RWPE1 (cell line): ENCODE data around the gene RING1.
A peak's percentile ranks its signal among the peaks of the same experiment; 100 is the strongest.

ENCODE experiments used
- CTCF ChIA-PET: fragments of 350-600 bp; sonication (Branson Sonifier 250); formaldehyde crosslinking; extraction: SDS; loops from one replicate; lab custom pipeline; 2021; lab: Yijun Ruan, JAX
- POLR2A ChIA-PET: fragments of 400-600 bp; formaldehyde crosslinking; extraction: SDS; loops from one replicate; lab custom pipeline; 2020; ENCODE audit warnings: antibody characterized with exemption; ENCODE audit not compliant: low non-redundant PET; lab: Yijun Ruan, JAX
- DNase-seq: peaks from one replicate; pipeline ENCODE4 v3.0.0; 2012; ENCODE audit warnings: low spot score
- H3K27ac ChIP-seq: fragments of 450-650 bp; 2 replicates; pipeline ENCODE4 v1.5.1; 2017
- CTCF ChIP-seq: fragments of 450-650 bp; conservative IDR thresholded peaks from 2 replicates; pipeline ENCODE4 v1.5.1; 2017; ENCODE audit warnings: low read depth, mild to moderate bottlenecking

The RING1 gene

DNA sequence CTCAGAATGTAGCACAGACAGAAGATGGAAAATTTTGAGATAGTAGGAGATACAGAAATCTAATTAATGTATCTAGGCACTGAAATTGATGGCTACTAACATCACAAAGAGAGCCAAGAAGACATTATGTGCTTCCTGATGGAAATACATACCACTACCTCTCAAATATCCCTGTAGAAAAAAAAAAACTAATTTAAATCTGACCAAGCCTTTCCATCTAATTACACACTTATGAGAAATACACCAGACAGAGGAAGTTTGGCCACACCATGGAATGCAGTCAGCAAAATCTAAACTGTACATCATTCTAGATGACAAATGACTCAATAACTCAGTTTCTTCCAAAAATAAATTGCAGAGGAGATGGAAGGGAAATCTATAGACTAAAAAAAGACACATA lies 44.5 kb downstream of the RING1 start:
- no peak overlapping the region for H3K27ac ChIP-seq
- ChIA-PET CTCF (no interaction called here), POLR2A (no interaction called here)
- no peak for DNase-seq
- no peak for TF ChIP-seq CTCF

- H3K27ac ChIP-seq: peak overlapping the region; percentile 52
- no peak for TF ChIP-seq CTCF
- DNase-seq: no peak
- ChIA-PET CTCF (no interaction called here), POLR2A (no interaction called here)
These were observed 46.3 kb downstream of the RING1 start for GRCh38 chr6:33254591-33254990.

DNA sequence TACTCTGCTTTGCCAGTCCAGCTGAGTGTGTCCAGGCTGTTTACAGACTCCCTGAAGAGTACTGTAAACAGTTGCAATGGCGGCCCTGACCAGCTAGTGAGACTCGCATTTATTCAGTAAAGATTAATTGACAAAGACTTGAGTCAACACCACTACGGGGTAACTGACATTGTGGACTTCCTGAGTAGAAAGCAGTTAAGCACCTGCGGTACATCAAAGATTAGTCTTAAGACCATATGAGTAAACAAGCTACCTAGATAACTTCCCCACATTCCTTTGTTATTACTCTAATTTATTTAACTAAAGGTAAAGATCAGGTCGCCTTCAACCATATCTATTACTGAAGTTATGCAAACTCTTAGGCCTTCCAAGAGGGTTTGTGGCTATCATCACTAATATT lies 50.7 kb downstream of the RING1 start:
- no peak for DNase-seq
- ChIA-PET POLR2A (interaction anchor here (0.6 kb wide), 1 partner anchor 49 kb away, joined by 4 read pairs; no protein-coding TSS in a partner anchor), CTCF (interaction anchor here (0.8 kb wide), 1 partner anchor 796 kb away, joined by 6 read pairs; no protein-coding TSS in a partner anchor)
- H3K27ac ChIP-seq: no peak overlapping the region
- no peak for TF ChIP-seq CTCF
